ENCODE data around the gene STAMBP.

- no peak for TF ChIP-seq SP1 (IDR thresholded peaks at IDR 0.05)
- TF ChIP-seq NFRKB (IDR thresholded peaks at IDR 0.05), result no peak
- no peak for TF ChIP-seq L3MBTL2 (conservative IDR thresholded peaks at IDR 0.05)
- no peak for TF ChIP-seq FOXM1 (IDR thresholded peaks at IDR 0.05; ENCODE audit: borderline replicate concordance)
- TF ChIP-seq, protein P1, sequence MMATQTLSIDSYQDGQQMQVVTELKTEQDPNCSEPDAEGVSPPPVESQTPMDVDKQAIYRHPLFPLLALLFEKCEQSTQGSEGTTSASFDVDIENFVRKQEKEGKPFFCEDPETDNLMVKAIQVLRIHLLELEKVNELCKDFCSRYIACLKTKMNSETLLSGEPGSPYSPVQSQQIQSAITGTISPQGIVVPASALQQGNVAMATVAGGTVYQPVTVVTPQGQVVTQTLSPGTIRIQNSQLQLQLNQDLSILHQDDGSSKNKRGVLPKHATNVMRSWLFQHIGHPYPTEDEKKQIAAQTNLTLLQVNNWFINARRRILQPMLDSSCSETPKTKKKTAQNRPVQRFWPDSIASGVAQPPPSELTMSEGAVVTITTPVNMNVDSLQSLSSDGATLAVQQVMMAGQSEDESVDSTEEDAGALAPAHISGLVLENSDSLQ (IDR thresholded peaks at IDR 0.05), result no peak
- no peak for TF ChIP-seq ZNF384 (IDR thresholded peaks at IDR 0.05)
- TF ChIP-seq SUZ12 (IDR thresholded peaks at IDR 0.05), result no peak
- TF ChIP-seq FOXA1 (IDR thresholded peaks at IDR 0.05), result no peak
Measured at GRCh38 chr2:73830871-73831401, 2.2 kb downstream of the STAMBP start.
